HG02759 (cell line): ENCODE results near the gene OSTF1.

Experiments used
- ATAC-seq: cut with Tn5 transposase; IDR thresholded peaks from one replicate; pipeline ENCODE4 v1.9.1; 2021; ENCODE audit warnings: mild to moderate bottlenecking, moderate library complexity; ENCODE audit not compliant: unreplicated experiment

OSTF1 gene

DNA sequence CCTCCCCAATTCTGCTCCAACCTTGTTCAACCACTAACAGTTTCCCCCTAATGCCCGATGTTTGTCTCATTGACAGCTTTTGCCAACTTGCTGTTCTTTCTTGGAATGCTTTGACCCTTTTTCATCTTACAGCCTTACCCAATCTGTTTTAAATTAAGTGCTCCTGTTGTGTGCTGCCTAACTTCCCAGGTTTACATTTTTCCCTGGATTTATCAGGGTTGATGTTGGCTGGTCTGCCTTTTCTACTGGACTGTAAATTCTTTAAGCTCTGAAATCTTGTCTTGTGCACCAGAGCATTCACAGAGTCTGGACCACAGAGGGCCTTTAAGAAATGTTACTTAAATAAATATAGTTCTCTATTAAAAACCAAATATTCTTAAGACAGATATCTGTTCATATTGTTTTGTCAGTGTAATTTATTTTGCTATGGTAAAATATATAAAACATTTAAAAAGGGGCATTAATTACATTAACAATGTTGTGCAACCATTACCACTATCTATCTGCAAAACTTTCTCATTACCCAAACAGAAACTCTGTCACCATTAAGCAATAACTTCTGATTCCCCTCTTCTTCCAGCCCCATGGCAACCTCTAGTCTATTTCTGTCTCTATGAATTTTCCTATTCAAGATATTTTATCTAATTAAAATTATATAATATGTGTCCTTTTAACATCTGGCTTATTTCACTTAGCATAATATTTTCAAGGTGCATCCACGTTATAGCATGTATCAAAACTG is 73.0 kb downstream of the OSTF1 start:
- ATAC-seq: no peak

DNA sequence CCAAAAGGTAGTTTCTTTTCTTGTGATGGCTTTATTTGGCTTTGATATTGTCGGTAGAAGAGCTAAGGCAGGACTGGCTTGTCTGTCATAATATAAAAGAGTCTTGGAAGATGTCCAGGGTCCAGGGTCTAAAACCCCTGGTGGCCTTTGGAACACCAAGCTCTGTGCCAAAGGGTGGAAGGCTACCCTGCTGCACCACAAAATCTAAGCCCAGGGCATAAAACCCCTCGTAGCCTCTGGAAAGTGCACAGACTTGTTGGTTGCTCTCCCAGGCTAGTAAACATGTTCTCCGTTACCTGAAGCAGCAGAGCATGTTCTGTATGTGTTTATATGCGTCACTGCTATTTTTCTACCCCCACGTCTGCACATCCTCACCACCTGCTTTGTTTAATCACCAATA is 75.5 kb downstream of the OSTF1 start:
- no peak for ATAC-seq

DNA sequence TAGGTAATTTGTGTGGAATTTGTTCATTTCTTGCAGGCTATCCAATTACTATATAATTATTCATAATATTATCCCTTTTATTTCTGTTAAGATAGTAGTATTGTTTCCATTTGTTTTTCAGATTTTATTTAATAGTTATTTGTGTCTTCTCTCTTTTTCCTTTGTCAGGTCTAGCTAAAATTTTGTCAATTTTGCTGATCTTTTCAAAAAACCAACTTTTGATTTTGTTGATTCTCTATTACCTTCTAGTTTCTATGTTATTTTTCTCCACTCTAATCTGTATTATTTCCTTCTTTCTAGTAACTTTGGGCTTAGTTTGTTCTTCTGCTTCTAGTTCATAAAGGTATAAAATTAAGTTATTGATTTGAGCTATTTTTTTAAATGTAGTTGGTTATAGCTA is 76.3 kb downstream of the OSTF1 start:
- ATAC-seq: no peak

DNA sequence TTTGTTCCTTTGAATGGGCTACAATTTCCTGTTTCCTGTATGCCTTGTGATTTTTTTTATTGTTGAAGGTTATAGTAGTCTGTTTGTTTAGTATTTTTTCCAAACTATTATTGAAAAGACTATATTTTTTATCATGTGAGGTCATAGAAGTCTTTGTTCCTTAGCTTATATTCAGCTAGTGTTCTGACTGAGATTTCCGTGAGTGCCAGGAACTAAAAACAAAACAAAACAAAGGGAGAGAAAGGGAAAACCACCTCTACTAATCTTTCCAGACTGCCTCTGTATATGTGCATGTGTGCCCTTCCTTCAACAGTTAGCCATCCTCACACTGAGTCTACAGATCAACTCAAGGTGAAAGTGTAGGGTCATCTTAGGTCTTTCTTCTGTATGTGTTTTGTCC is 79.0 kb downstream of the OSTF1 start:
- ATAC-seq: no peak

DNA sequence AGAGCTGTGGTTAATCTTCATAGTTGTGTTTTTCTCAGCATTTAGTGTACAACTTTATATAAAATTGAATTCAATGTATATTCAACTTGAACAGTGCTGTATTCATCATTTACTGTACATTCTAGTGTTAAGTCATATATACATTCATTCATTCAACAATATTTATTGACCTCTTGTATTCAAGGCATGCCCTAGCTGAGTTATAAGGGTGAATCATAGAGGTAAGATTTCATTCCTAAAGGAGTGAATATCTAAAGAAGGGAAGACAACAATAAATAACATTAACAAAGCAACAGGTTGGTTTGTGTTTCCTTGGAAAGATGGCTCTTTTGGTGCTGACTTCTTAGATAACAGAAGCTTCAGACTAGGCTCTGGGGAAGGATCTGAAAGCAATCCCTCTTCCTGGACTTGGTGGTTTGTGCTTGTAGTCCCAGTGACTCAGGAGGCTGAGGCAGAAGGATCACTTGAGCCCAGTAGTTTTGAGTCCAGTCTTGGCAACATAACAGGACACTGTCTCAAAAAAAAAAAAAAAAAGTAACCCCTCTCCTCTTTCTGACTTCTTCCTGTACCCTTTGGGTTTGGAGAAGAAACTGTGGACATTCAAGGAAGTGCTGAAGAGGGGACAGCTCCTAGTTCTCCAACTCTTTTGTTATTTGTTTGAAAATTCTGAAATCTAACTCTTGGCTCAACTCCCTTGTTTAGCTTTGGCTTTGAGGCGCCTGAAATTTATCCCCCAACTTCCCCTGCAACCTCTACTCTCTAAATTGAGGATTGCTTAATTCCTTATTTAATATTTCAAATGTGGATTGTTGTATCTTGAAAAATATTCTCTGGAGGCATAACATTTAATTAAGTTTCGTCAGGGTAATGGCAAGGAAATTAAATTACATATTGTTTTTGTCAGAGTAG is 80.2 kb downstream of the OSTF1 start:
- ATAC-seq: no peak

DNA sequence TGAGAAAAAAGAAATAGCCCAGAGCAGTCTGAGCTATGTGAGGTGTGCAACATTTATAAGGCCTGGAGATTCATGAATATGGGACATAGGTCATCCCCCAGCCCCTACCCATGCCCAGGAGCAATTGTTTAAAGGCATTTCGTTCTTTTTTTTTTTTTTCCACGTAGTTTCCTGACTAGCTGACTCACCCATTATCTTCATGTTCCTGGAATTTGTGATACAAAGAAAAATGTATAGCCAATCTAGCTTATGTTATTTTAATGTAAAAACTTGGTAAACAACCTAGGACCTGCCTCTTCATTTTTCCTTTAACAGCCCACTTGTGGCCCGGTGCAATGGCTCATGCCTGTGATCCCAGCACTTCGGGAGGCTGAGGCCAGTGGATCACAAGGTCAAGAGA is 81.3 kb downstream of the OSTF1 start:
- no peak for ATAC-seq

DNA sequence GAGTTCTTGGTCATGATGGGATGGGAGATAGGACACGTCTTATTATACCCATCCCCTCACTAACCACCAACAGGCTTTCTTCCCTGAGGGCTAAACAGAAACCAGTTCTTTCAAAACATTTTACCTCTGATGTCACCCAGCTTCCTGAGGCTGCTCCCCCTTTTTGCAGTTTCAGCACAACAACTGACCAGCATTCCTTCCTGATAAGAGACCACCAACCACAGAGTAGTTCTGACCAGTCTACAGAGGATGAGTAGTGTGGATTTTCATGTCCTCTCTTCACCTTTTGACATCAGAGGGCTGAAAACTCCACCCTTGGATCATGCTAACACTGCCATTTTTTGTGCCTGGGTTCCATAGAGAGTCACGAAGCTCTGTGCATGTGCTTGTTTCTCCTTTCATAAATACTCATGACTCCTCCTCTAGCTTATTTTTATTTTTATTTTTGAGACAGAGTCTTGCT is 82.6 kb downstream of the OSTF1 start:
- no peak for ATAC-seq

DNA sequence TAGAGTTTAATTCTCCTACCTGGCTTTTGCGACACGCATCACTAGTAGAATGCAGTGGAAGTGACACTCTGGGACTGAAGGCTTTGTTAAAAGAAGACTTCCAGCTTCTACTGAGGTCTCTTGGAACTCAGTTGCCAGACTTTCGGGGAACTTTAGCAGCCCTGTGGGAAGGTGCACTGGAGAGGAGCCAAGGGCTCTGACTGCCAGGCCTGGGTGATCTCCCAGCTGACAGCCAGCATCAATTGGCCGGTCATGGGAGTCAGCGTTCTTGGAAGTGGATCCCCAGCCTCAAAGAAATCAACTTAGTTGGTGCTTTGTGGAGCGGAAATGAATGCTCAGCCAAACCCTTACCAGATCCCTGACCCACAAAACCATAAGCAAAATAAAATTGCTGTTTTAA is 87.1 kb downstream of the OSTF1 start:
- ATAC-seq: no peak

DNA sequence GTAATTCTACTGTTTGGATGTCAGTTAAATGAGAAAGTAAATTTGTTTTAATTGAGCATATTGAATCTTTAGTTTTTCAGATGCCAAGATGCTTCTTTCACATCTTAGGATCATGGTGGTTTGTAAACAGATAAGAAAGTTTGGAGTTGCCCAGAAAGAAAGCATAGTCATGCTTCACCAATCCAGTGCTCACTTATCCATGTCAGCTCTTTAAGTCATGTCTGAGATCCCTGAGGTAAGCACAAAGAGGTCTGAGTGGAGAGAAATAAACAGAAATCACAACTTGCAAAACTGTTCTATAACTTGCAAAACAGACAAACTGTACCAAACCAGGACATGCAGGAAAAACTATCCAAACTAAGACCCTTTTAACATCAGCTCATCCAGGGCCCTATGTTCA is 87.7 kb downstream of the OSTF1 start:
- ATAC-seq: no peak

DNA sequence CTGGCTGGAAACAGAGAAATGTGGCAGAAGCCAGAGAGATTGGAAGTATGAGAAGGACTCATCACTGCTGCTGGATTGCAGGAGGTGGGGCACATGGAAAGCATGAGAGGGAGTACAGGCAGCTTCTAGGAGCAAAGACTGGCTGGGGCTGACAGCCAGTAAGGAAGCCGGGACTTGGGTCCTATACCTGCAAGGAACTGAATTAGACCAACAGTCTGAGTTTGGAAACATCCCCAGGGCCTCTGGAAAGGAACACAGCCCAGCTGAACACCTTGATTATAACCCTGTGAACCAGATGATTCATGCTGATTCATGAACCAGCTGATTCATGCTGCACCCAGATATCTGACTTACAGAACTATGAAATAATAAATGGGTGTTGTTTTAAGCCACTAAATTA is 93.4 kb downstream of the OSTF1 start:
- no peak for ATAC-seq

DNA sequence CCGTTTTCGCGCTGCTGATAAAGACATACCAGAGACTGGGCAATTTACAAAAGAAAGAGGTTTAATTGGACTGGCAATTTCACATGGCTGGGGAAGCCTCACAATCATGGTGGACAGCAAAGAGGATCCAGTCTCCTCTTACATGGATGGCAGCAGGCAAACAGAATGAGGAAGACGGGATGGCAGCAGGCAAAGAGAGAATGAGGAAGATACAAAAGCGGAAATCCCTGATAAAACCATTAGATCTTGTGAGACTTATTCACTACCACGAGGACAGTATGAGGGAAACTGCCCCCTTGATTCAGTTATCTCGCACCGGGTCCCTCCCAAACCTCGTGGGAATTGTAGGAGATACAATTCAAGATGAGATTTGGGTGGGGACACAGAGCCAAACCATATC is 95.0 kb downstream of the OSTF1 start:
- no peak for ATAC-seq

DNA sequence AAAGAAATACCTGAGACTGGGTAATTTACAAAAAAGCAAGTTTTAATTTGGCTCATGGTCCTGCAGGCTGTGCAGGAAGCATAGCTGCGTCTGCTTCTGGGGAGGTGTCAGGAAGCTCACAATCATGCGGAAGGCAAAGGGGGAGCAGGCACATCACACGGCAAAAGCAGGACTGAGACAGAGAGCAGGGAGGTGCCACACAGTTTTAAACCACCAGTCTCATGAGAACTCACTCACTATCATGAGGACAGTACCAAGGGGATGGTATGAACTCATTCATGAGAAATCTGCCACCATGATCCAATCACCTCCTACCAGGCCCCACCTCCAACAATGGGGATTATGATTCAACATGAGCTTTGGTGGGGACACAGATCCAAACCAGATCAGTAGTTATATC is 96.2 kb downstream of the OSTF1 start:
- no peak for ATAC-seq

DNA sequence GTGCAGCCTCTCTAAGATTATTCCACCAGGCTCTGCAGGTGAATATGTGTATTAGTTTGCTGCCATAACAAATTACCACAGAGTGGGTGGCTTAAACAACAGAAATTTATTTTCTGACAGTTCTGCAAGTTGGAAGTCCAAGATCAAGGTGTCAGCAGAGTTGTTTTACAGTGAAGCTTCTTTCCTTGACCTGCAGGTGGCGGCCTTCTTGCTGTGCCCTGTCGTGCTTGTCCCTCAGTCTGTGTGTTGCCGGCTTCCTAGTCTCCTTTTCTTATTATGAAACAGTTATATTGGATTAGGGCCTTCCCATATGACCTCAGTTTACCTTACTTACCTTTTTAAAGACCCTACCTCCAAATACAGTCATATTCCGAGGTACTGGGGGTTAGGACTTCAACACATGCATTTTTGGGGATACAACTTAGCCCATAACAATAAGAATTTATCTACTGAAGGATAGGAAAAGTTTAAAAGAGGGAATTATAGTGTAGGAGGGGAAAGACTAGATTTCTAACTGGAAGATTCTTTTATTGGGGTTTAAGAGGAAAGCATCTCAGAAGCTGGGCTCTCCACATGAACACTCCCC is 97.4 kb downstream of the OSTF1 start:
- ATAC-seq: peak; percentile 76

DNA sequence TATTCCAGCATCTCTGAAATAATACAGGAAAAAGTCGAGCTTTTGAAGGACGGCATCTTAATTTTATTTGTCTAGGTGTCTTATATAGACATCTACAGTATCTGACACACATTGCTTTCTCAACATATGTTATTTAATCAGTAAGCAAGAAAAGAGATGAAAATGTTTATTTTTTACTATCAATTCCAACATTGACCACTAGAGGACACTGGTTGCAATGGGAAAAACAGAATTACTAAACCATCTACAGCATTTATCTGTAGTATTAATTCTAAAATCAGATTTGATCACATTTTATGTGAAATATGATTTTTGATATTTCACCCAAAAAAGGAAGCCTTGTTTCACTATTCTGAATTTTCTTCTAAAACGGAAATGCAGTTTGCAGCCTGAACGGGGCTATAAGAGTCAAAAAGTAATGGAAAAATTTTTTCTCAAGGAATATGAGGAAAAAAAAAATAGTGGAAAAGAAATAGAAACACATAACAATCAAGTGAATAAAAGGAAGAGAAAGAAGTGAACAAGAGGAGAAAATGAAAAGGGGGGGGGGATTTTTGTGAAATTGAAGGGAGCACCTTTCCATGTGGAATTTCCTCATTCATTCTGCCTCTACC is 98.6 kb downstream of the OSTF1 start:
- ATAC-seq: no peak

DNA sequence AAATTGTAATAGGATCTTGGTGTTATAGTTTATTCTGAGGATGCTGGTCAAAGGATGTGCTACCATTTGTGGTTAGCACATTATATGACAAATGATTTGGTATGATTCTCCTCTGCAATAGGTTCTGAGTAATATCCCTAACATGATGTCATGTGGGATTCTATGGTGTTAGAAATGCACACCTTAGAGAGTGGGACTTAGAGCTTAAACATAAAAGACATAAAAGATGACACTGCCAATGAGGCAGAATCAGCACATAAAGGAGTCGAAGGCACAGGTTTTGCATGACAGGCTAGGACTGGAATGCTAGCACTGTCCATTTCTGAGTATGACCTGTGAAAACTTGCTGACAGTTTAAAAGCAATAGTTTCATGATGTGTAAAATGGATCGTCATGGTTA is 100.4 kb downstream of the OSTF1 start:
- ATAC-seq: no peak

DNA sequence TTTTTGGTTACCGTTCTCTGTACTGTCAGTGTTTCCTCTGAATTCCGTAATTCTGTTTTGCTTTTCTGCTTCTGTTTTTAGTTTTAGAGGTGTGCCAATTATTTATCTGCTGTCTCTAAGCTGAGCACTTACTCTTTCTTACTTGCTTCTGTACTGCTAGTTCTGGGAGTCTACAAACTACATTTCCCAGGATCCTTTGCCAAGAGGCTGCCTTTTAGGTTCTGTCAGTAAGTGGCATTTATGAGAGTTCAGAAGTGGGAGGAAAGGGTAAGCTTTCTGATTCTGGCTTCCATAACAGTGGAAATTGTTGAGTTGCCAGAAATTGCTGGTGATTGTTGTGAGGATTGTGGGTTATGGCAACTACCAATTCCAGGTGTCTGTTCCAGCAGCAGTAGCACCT is 102.4 kb downstream of the OSTF1 start:
- ATAC-seq: no peak
